Measurements from ENCODE around the gene KLC3.

KLC3 gene

GRCh38 chr19:45349430-45349941 is 8.9 kb downstream of the KLC3 start:
- DNase-seq: no peak

DNA sequence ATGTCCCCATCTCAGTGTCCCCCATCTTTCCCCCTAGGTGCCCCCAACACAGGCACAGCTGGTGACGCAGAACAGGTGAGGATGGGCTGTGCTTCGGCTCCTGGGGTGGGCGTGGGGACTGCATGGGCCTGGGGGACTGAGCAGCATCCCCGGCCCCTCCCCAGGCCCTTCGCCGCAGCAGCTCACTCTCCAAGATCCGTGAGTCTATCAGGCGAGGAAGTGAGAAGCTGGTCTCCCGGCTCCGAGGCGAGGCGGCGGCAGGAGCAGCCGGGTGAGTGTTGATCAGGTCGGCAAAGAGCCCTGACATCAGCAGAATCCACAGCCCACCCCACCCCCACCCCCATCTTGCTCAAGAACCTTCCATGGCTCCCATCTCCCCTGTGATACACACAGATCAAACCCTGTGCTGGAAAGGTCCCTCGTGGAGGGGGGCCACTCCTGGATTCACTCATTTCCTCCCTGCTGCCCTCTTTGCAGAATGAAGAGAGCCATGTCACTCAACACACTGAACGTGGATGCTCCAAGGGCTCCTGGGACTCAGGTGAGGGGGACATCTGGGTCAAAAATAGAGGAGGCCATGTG is 10.0 kb downstream of the KLC3 start:
- DNase-seq: no peak

- DNase-seq: no peak
Observed at GRCh38 chr19:45351401-45351952, 10.9 kb downstream of the KLC3 start.

- DNase-seq: no peak
Observed at GRCh38 chr19:45352062-45352461, 11.5 kb downstream of the KLC3 start.

- DNase-seq: no peak
Observed at GRCh38 chr19:45352471-45352870, 11.9 kb downstream of the KLC3 start.

GRCh38 chr19:45352914-45353796 is 12.6 kb downstream of the KLC3 start:
- DNase-seq: no peak

- no peak for DNase-seq
Observed at GRCh38 chr19:45354241-45354842, 13.8 kb downstream of the KLC3 start.

GRCh38 chr19:45355402-45355801 is 14.9 kb downstream of the KLC3 start:
- no peak for DNase-seq

DNA sequence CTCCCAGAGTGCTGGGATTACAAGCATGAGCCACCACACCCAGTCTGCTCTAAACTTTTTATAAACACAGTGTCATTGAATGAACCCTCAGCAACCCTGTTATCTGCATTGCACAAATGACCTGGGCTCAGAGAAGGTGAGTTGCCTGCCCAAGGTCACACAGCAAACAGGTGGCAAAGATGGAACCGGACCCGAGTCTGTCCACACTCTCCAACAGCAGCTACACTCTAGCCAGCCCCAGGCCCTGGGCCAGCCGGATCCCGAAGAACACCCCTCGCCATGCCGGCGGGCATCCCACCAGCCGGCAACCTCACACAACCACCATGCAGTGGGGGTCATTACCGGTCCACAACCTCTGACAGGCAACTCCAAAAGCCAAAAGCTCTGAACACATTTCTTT is 15.4 kb downstream of the KLC3 start:
- DNase-seq: no peak

GRCh38 chr19:45356760-45357444 is 16.4 kb downstream of the KLC3 start:
- DNase-seq: no peak

DNA sequence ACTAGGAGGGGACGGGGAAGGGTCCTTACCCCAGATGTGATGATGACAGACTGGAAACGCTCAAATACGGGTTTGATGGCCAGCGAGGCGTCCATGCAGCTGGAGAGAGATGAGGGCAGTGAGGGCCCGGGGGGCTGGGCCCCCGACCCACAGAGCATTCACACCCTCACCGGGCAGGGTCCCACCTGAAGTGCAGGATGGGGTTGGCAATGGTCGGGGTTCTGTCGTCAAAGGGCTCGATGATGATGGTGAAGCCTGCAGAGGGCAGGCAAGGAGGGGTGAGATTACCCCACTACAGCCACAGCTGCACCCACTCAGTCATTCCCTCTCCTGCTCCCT is 16.9 kb downstream of the KLC3 start:
- no peak for DNase-seq

GRCh38 chr19:45358213-45358792 is 17.8 kb downstream of the KLC3 start:
- DNase-seq: no peak

DNA sequence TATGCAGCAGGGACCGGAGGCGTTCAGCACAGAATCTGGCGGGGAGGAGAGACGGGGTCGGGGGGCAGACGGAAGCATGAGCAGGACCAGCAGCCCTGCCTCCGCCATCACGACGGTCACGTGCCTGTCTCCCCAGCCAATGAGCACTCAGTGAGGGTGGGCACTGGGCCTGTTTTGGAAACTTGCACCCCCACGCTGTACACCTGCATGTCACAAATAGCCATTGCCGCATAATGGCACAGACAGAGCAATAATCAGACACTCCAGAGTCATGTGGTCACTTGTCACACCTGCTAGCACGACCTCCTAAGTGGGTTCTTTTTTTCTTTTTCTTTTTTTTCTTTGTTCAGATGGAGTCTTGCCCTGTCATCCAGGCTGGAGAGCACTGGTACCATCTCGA is 21.1 kb downstream of the KLC3 start:
- no peak for DNase-seq

DNA sequence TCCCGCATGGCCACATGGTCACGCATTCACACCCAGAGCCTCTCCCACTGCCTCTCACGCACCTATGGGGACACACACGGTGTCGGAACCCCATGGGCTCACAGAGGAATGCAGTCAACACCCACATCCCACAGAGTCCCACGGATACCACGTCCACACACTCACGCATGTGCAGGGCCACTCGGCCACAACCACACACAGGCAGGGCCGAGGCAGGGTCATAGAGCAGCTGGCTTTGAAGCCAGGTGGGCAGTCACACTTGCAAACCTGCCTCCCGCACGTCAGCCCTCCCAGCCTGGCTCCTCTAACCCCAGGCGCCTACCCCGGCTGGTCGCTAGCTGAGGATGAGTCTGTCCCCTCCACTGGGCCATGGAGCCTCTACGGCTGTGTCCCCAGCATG is 21.7 kb downstream of the KLC3 start:
- DNase-seq: no peak

DNA sequence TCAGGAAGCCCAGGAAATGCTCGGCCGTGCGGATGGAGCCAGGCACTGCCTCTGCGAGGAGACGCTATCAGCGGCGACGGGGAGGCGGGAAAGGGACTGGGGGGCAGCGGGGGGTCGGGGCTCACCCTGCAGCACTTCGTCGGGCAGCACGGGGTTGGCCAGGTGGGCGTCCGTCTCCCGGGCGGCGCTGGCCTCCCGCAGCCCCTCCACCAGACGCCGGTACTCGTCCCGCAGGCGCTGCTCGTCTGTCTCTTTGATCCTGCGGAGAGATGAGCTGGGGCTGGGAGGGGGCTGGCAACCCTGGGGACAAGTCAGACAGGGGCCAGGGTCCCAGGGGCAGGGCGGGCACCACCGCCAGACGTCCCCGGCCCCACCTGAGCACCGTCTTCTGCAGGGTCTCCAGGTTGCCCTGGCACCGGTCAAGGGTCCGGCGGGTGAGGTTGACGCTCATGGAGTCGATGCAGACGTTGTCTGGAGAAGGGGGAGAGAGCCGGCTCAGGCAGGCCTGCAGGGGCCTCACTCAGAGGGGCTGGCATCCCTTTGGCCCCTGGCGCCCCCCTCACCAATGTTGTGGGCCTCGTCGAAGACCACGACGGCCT is 23.4 kb downstream of the KLC3 start:
- no peak for DNase-seq

- DNase-seq: no peak
Observed at GRCh38 chr19:45364696-45365095, 24.1 kb downstream of the KLC3 start.

GRCh38 chr19:45368127-45368526 is 27.6 kb downstream of the KLC3 start:
- no peak for DNase-seq

- no peak for DNase-seq
Observed at GRCh38 chr19:45368737-45369340, 28.3 kb downstream of the KLC3 start.

GRCh38 chr19:45370410-45371204 is 30.1 kb downstream of the KLC3 start, which contains the start of gene ERCC2:
TSS of gene ERCC2 (minus strand) at chr19:45370573. CDS start at chr19:45370540, 33 bp downstream.
- peak; percentile 100 for DNase-seq

- no peak for DNase-seq
Observed at GRCh38 chr19:45376045-45376724, 35.6 kb downstream of the KLC3 start.
